HG03175 (cell line): ENCODE data around the gene RPS6KA1.

Experiments used
- ATAC-seq: cut with Tn5 transposase; IDR thresholded peaks from one replicate; pipeline ENCODE4 v1.9.1; 2021; ENCODE audit warnings: mild to moderate bottlenecking, moderate library complexity; ENCODE audit not compliant: unreplicated experiment

Gene RPS6KA1

GRCh38 chr1:26531651-26532131 lies 2.1 kb downstream of the RPS6KA1 start:
- no peak for ATAC-seq

GRCh38 chr1:26533951-26534509 lies 4.5 kb downstream of the RPS6KA1 start:
- ATAC-seq, result no peak

- no peak for ATAC-seq
Observed at GRCh38 chr1:26535201-26535600, 5.6 kb downstream of the RPS6KA1 start.

GRCh38 chr1:26536081-26536480 lies 6.5 kb downstream of the RPS6KA1 start:
- no peak for ATAC-seq

- ATAC-seq, result no peak
Observed at GRCh38 chr1:26536521-26536920, 7.0 kb downstream of the RPS6KA1 start.

- ATAC-seq, result no peak
Observed at GRCh38 chr1:26537951-26538352, 8.4 kb downstream of the RPS6KA1 start.

- no peak for ATAC-seq
Observed at GRCh38 chr1:26538480-26539412, 9.2 kb downstream of the RPS6KA1 start.

GRCh38 chr1:26539722-26540121 lies 10.2 kb downstream of the RPS6KA1 start:
- no peak for ATAC-seq

- ATAC-seq, result no peak
Observed at GRCh38 chr1:26540351-26540750, 10.8 kb downstream of the RPS6KA1 start.

GRCh38 chr1:26541431-26541815 lies 11.9 kb downstream of the RPS6KA1 start:
- ATAC-seq, result no peak

GRCh38 chr1:26541816-26542711 lies 12.5 kb downstream of the RPS6KA1 start:
- peak; percentile 66 for ATAC-seq

- no peak for ATAC-seq
Observed at GRCh38 chr1:26542771-26543451, 13.3 kb downstream of the RPS6KA1 start.

GRCh38 chr1:26543462-26543861 lies 13.9 kb downstream of the RPS6KA1 start:
- no peak for ATAC-seq

GRCh38 chr1:26544126-26544525 lies 14.6 kb downstream of the RPS6KA1 start:
- no peak for ATAC-seq

- ATAC-seq, result no peak
Observed at GRCh38 chr1:26545969-26546323, 16.4 kb downstream of the RPS6KA1 start.

- ATAC-seq, result no peak
Observed at GRCh38 chr1:26546375-26546774, 16.8 kb downstream of the RPS6KA1 start.

- no peak for ATAC-seq
Observed at GRCh38 chr1:26546819-26547218, 17.3 kb downstream of the RPS6KA1 start.

GRCh38 chr1:26548841-26549240 lies 19.3 kb downstream of the RPS6KA1 start:
- ATAC-seq, result no peak

- ATAC-seq, result no peak
Observed at GRCh38 chr1:26550946-26551345, 21.4 kb downstream of the RPS6KA1 start.

- no peak for ATAC-seq
Observed at GRCh38 chr1:26552720-26553119, 23.2 kb downstream of the RPS6KA1 start.
